BE2C (cell line): ENCODE data around the gene PGRMC2.
A peak's percentile ranks its signal among the peaks of the same experiment; 100 is the strongest.

Experiments
- DNase-seq: peaks from one replicate; pipeline ENCODE4 v3.0.0-alpha.2; 2020
- H3K27me3 ChIP-seq: fragments of 250-450 bp; sonication (Bioruptor Pico); 2 replicates; pipeline ENCODE4 v1.5.1; 2020; ENCODE audit warnings: mild to moderate bottlenecking
- H3K36me3 ChIP-seq: fragments of 250-450 bp; sonication (Bioruptor Pico); 2 replicates; pipeline ENCODE4 v1.5.1; 2020; ENCODE audit warnings: mild to moderate bottlenecking
- H3K4me1 ChIP-seq: fragments of 250-450 bp; sonication (Bioruptor Pico); 2 replicates; pipeline ENCODE4 v1.5.1; 2020
- H3K4me3 ChIP-seq: 2 replicates; pipeline ENCODE4 v1.5.1; 2011; ENCODE audit warnings: low read depth, low read length
- H3K9me3 ChIP-seq: fragments of 250-450 bp; sonication (Bioruptor Pico); 2 replicates; pipeline ENCODE4 v1.5.1; 2020
- CTCF ChIP-seq: IDR thresholded peaks from 2 replicates; pipeline ENCODE4 v1.5.1; 2012; ENCODE audit warnings: mild to moderate bottlenecking, low read depth, low read length

The PGRMC2 gene

GRCh38 chr4:128311659-128312403, 24.2 kb upstream of the PGRMC2 start:
- Histone ChIP-seq H3K4me3 (no peak overlapping the region), H3K36me3 (no peaks in the 10 kb centered on the region), H3K9me3 (no peaks in the 10 kb centered on the region), H3K4me1 (peaks cover 21% of the 10 kb centered on the region), H3K27me3 (no peaks in the 10 kb centered on the region)
- TF ChIP-seq CTCF, result no peak
- DNase-seq, result no peak

DNA sequence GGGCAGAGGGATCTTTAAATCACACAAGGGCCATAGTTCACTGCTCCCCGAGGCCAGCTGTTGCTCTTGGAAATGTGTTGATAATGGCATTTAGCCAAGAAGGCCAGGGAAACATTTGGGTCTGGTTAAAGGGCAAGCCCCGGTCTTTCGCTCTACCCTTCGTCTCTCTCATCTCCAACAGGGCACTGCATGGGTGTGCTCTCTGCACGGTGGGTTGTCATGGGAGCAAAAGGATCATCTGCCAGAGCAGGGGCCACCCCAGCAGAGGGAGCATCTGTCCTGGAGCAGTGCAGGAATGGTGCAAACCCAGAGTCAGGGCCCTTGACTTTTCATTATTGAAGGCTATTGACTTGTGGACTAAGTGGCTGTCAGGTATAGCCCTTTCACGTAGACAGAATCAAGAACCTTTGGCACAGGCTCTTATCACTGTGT, 22.7 kb upstream of the PGRMC2 start:
- Histone ChIP-seq H3K4me3 (no peak overlapping the region), H3K9me3 (no peaks in the 10 kb centered on the region), H3K27me3 (no peaks in the 10 kb centered on the region), H3K36me3 (no peaks in the 10 kb centered on the region), H3K4me1 (peaks cover 17% of the 10 kb centered on the region)
- DNase-seq, result peak; percentile 73
- TF ChIP-seq CTCF, result peak; percentile 75

DNA sequence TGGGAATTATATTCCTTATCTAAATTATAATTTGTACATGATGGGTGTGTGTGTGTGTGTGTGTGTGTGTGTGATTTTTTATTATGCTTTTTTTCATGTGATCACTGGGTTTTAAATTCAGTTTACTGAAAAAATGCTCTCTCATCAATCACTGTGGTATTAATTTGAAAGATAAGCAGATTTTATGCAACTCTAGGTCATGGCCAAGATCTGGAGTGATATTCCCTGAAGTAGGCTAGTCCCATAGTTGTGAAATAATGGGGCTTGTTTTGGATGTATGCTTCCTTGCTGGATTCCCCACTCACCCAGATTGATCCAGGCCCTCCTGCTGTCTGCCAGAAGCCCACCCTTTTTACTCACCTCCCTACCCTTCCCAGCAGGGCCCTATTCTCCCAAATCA, 22.0 kb upstream of the PGRMC2 start:
- peaks cover 15% of the 10 kb centered on the region for H3K4me1 ChIP-seq
- no peaks in the 10 kb centered on the region for H3K27me3 ChIP-seq
- no peaks in the 10 kb centered on the region for H3K9me3 ChIP-seq
- no peak for DNase-seq
- H3K36me3 ChIP-seq, result no peaks in the 10 kb centered on the region
- no peak overlapping the region for H3K4me3 ChIP-seq
- no peak for TF ChIP-seq CTCF

- no peak overlapping the region for H3K4me3 ChIP-seq
- DNase-seq, result no peak
- H3K36me3 ChIP-seq, result no peaks in the 10 kb centered on the region
These were observed 21.4 kb upstream of the PGRMC2 start for GRCh38 chr4:128308986-128309385.

DNA sequence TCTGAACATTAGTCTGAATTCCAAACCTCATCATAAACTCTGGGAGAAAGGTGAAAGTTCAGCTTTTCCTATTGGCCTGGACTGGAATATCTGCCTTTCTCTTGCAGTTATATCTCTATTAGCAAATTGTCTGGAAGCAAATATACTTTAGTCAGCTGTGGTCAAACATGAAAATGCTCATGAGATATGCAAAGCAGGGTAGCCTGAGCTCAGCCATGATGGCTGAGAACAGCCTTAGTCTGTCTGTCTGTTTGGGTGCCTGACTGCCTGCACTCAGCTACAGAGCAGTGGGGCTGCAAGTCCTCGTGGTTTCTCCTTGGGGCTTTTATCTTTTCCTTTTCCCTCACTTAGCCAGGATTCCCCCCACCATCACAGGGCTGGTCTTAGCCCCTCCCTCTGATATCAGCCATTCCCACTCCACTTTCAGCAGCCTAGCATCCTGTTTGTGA, 19.5 kb upstream of the PGRMC2 start:
- no peaks in the 10 kb centered on the region for H3K36me3 ChIP-seq
- no peak for DNase-seq

More at GRCh38 chr4:128308986-128309385, 21.4 kb upstream of the PGRMC2 start:
- no peak for TF ChIP-seq CTCF
- Histone ChIP-seq H3K9me3 (no peaks in the 10 kb centered on the region), H3K4me1 (peaks cover 15% of the 10 kb centered on the region), H3K27me3 (no peaks in the 10 kb centered on the region)

More for the DNA sequence above, 19.5 kb upstream of the PGRMC2 start:
- no peak overlapping the region for H3K4me3 ChIP-seq
- H3K9me3 ChIP-seq, result no peaks in the 10 kb centered on the region
- H3K4me1 ChIP-seq, result peaks cover 15% of the 10 kb centered on the region
- H3K27me3 ChIP-seq, result no peaks in the 10 kb centered on the region
- no peak for TF ChIP-seq CTCF
